ENCODE results near the gene SMIM24.
"Not testable (repeated sequence)": the region's sequence is repeated elsewhere in the genome, so short reads cannot be mapped to it uniquely, and the experiment has no call there.

SMIM24 gene

GRCh38 chr19:3515891-3516422 is 35.6 kb upstream of the SMIM24 start:
- DNase-seq, result peak in 4 of 56 donors; percentile 3 to 34 (median 16)

- no peak for DNase-seq
Observed at GRCh38 chr19:3514930-3515329, 34.6 kb upstream of the SMIM24 start.

GRCh38 chr19:3513229-3514140 is 33.2 kb upstream of the SMIM24 start:
- DNase-seq, result peak in 5 of 56 donors; percentile 22 to 41 (median 29)

GRCh38 chr19:3512562-3513228 is 32.4 kb upstream of the SMIM24 start:
- peak in 12 of 56 donors; percentile 15 to 70 (median 30) for DNase-seq

- DNase-seq, result no peak
Observed at GRCh38 chr19:3511506-3512251, 31.4 kb upstream of the SMIM24 start.

GRCh38 chr19:3510727-3511126 is 30.4 kb upstream of the SMIM24 start:
- no peak for DNase-seq

GRCh38 chr19:3509566-3509989 is 29.3 kb upstream of the SMIM24 start:
- peak in 2 of 56 donors; percentile 2 to 13 for DNase-seq

GRCh38 chr19:3508771-3509535 is 28.6 kb upstream of the SMIM24 start:
- DNase-seq, result peak in 1 of 56 donors; percentile 6

- DNase-seq, result not testable (repeated sequence)
Observed at GRCh38 chr19:3508121-3508661, 27.9 kb upstream of the SMIM24 start.

GRCh38 chr19:3507371-3508120 is 27.2 kb upstream of the SMIM24 start:
- peak in 7 of 56 donors; percentile 2 to 48 (median 14) for DNase-seq

- DNase-seq, result peak in 11 of 56 donors; percentile 14 to 57 (median 31)
Observed at GRCh38 chr19:3506384-3507340, 26.3 kb upstream of the SMIM24 start.

- DNase-seq, result peak; percentile 89 to 100 (median 98)
Observed at GRCh38 chr19:3505598-3506383, 25.5 kb upstream of the SMIM24 start, which contains the start of gene FZR1. FZR1 (plus strand) TSS chr19:3506311; CDS start chr19:3522990, 16,679 bp downstream.

GRCh38 chr19:3504735-3505134 is 24.4 kb upstream of the SMIM24 start:
- no peak for DNase-seq

GRCh38 chr19:3503036-3503572 is 22.8 kb upstream of the SMIM24 start:
- no peak for DNase-seq

- DNase-seq, result no peak
Observed at GRCh38 chr19:3501780-3502179, 21.5 kb upstream of the SMIM24 start.

- peak; percentile 66 to 99 (median 92) for DNase-seq
Observed at GRCh38 chr19:3500429-3501101, 20.2 kb upstream of the SMIM24 start, which contains the start of gene DOHH. DOHH (minus strand) TSS chr19:3500674; CDS start chr19:3496814, 3,860 bp downstream.
